ENCODE results near the gene RIPK1.

RIPK1 gene

GRCh38 chr6:3108746-3109414 lies 40.6 kb downstream of the RIPK1 start:
- DNase-seq (ENCODE audit: low read depth): no peak
- no peak overlapping the region for H3K4me3 ChIP-seq (ENCODE audit: low read depth, low read length)
- TF ChIP-seq, protein P1, sequence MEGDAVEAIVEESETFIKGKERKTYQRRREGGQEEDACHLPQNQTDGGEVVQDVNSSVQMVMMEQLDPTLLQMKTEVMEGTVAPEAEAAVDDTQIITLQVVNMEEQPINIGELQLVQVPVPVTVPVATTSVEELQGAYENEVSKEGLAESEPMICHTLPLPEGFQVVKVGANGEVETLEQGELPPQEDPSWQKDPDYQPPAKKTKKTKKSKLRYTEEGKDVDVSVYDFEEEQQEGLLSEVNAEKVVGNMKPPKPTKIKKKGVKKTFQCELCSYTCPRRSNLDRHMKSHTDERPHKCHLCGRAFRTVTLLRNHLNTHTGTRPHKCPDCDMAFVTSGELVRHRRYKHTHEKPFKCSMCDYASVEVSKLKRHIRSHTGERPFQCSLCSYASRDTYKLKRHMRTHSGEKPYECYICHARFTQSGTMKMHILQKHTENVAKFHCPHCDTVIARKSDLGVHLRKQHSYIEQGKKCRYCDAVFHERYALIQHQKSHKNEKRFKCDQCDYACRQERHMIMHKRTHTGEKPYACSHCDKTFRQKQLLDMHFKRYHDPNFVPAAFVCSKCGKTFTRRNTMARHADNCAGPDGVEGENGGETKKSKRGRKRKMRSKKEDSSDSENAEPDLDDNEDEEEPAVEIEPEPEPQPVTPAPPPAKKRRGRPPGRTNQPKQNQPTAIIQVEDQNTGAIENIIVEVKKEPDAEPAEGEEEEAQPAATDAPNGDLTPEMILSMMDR (IDR thresholded peaks at IDR 0.05; ENCODE audit: control insufficient read depth, extremely low read depth, insufficient read depth): no peak

- TF ChIP-seq, protein P1 (IDR thresholded peaks at IDR 0.05; ENCODE audit: control insufficient read depth, extremely low read depth, insufficient read depth): no peak
- DNase-seq (ENCODE audit: low read depth): no peak
- no peak overlapping the region for H3K4me3 ChIP-seq (ENCODE audit: low read depth, low read length)
Observed at GRCh38 chr6:3109761-3110160, 41.5 kb downstream of the RIPK1 start.

- no peak for DNase-seq (ENCODE audit: low read depth)
- TF ChIP-seq, protein P1 (IDR thresholded peaks at IDR 0.05; ENCODE audit: control insufficient read depth, extremely low read depth, insufficient read depth): no peak
- H3K4me3 ChIP-seq (ENCODE audit: low read depth, low read length): no peak overlapping the region
Observed at GRCh38 chr6:3114377-3114776, 46.1 kb downstream of the RIPK1 start.

GRCh38 chr6:3117912-3118352 lies 49.6 kb downstream of the RIPK1 start:
- TF ChIP-seq, protein P1 (IDR thresholded peaks at IDR 0.05; ENCODE audit: control insufficient read depth, extremely low read depth, insufficient read depth): no peak
- H3K4me3 ChIP-seq (ENCODE audit: low read depth, low read length): peak overlapping the region; percentile 67

DNA sequence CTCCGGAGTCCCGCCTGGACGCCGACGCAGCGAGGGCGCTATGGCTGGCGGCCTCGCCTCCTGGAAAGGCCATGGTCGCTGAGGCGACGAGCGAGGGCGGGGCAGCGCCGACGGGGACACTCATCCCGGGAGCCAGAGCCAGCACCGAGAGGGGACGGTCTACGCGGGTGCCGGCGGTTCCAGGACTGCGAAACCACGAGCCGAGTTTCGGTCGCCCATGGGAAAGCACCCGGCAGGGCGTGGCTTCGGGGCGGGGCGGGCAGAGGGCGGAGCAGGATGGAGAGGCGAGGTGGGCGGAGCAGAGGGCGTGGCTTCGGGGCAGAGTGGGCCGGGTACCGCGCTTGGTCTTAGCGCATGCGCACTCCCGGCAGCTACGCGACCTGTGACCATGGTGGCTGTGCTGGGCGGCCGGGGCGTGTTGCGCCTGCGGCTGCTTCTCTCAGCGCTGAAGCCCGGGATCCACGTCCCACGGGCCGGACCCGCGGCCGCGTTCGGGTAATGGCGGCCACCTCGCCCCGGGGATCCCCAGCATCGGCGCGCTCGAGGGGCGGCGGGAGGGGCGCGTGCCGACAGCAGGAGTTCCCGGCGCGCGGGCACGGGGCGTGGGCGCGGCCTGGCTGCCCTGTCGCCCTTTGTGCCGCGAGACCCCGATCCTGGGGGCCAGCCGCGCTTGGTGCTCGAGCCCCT lies 50.2 kb downstream of the RIPK1 start, which contains the start of gene BPHL:
Gene BPHL (plus strand): TSS at position 359 of the 687 bp plus-strand sequence. CDS start 30 bp downstream, at position 389.
- H3K4me3 ChIP-seq (ENCODE audit: low read depth, low read length): peak within 1 kb of the TSS; percentile 67
- TF ChIP-seq, protein P1 (IDR thresholded peaks at IDR 0.05; ENCODE audit: control insufficient read depth, extremely low read depth, insufficient read depth): no peak
- peak; percentile 64 for DNase-seq (ENCODE audit: low read depth)

More at GRCh38 chr6:3117912-3118352, 49.6 kb downstream of the RIPK1 start:
- DNase-seq (ENCODE audit: low read depth): no peak

GRCh38 chr6:3119040-3119723 lies 50.9 kb downstream of the RIPK1 start:
- TF ChIP-seq, protein P1 (IDR thresholded peaks at IDR 0.05; ENCODE audit: control insufficient read depth, extremely low read depth, insufficient read depth): no peak
- no peak for DNase-seq (ENCODE audit: low read depth)
- H3K4me3 ChIP-seq (ENCODE audit: low read depth, low read length): peak overlapping the region; percentile 67
